ENCODE data around the gene HDAC10. TPM values are rescaled to one million over a fixed set of nuclear protein-coding genes. Genes with fewer than 3 reads are reported as not detected.
"Not testable (repeated sequence)": the region's sequence is repeated elsewhere in the genome, so short reads cannot be mapped to it uniquely, and the experiment has no call there.

HDAC10 gene
- total RNA-seq, 4 donors from 2014 or later = 57.3 to 165 (median 119) TPM

- Histone ChIP-seq H3K36me3 (peaks cover 0 to 42% (median 0%) of the 10 kb centered on the region in 3 donors), H3K4me1 (peaks cover 0 to 23% (median 4%) of the 10 kb centered on the region in 4 donors), H3K4me3 (no peak overlapping the region), H3K27ac (no peak overlapping the region), H3K27me3 (no peaks in the 10 kb centered on the region), H3K9me3 (no peaks in the 10 kb centered on the region)
- no peak for DNase-seq
- TF ChIP-seq POLR2A (IDR thresholded peaks at IDR 0.05) = no peak
- TF ChIP-seq CTCF (IDR thresholded peaks at IDR 0.05) = no peak
Measured at GRCh38 chr22:50205781-50206569, 45.1 kb downstream of the HDAC10 start.

DNA sequence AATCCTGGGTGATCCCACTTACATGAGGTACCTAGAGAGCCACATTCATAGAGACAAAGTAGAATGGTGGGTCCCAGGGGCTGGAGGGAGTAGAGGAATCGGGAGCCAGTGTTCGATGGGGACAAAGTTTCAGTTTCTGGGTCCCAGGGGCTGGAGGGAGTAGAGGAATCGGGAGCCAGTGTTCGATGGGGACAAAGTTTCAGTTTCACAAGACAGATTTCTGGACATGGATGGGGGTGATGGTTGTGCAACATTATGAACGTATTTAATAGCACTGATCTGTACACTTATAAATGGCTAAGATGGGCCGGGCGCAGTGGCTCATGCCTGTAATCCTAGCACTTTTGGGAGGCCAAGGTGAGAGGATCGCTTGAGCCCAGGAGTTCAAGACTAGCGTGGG lies 46.1 kb downstream of the HDAC10 start:
- Histone ChIP-seq H3K36me3 (peaks cover 0 to 33% (median 0%) of the 10 kb centered on the region in 3 donors), H3K4me3 (peak overlapping the region in 1 of 4 donors; percentile 16), H3K4me1 (peaks cover 0 to 27% (median 6%) of the 10 kb centered on the region in 4 donors)
- not testable (repeated sequence) for H3K27ac ChIP-seq, H3K9me3 ChIP-seq, H3K27me3 ChIP-seq, DNase-seq

GRCh38 chr22:50204571-50204970 lies 46.5 kb downstream of the HDAC10 start:
- Histone ChIP-seq H3K36me3 (peaks cover 0 to 32% (median 0%) of the 10 kb centered on the region in 3 donors), H3K27ac (no peak overlapping the region)
- no peak for TF ChIP-seq CTCF (IDR thresholded peaks at IDR 0.05)
- no peak for TF ChIP-seq POLR2A (IDR thresholded peaks at IDR 0.05)

DNA sequence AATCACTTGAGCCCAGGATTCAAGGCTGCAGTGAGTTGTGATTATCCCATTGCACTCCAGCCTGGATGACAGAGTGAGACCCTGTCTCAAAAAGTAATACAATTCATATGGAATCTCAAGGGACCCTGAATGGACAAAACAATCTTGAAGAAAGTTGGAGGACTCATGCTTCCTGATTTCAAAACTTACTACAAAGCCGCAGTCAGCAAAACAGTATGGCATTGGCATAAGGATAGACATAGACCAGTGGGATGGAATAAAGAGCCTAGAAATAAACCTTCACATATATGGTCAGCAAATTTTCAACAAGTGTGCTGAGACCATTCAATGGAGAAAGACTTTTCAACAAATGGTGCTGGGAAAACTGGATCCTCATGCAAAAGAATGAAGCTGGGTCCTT lies 47.8 kb downstream of the HDAC10 start:
- H3K4me3 ChIP-seq = no peak overlapping the region
- no peaks in the 10 kb centered on the region for H3K9me3 ChIP-seq
- H3K36me3 ChIP-seq = peaks cover 0 to 30% (median 0%) of the 10 kb centered on the region in 3 donors
- no peak for DNase-seq
- peaks cover 0 to 27% (median 8%) of the 10 kb centered on the region in 4 donors for H3K4me1 ChIP-seq
- H3K27me3 ChIP-seq = no peaks in the 10 kb centered on the region
- no peak overlapping the region for H3K27ac ChIP-seq
- no peak for TF ChIP-seq CTCF (IDR thresholded peaks at IDR 0.05)
- TF ChIP-seq POLR2A (IDR thresholded peaks at IDR 0.05) = no peak

More at GRCh38 chr22:50204571-50204970, 46.5 kb downstream of the HDAC10 start:
- no peak for DNase-seq
- Histone ChIP-seq H3K9me3 (no peaks in the 10 kb centered on the region), H3K27me3 (no peaks in the 10 kb centered on the region), H3K4me3 (peak overlapping the region in 1 of 4 donors; percentile 16), H3K4me1 (peaks cover 0 to 31% (median 8%) of the 10 kb centered on the region in 4 donors)

DNA sequence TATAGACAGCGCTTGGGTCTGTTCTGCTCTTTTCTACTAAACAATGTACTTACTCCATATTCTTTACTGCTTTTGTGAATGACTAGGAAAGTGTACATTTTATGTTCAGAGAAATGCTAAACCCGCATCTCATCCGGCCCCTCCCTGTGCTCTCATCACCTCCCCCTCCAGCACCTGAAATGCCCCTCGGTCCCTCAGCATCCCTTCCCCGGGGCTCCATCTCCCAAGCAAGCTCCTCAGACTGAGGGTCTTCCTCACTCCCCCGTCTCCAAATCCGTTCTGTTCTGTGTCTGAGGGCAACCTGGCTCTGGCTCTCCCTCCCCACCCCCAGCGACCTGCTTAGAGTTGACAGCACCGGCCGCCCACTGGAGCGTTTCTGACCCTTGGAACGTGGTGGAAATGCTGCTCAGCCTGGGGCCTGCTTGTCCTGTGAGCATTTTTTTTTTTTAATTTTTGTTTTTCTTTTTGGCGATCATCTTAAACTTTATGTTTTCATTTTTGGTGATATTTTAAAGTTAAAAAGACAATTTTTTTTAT lies 48.9 kb downstream of the HDAC10 start:
- DNase-seq = no peak
- Histone ChIP-seq H3K36me3 (peaks cover 0 to 31% (median 0%) of the 10 kb centered on the region in 3 donors), H3K9me3 (no peaks in the 10 kb centered on the region), H3K27me3 (no peaks in the 10 kb centered on the region), H3K4me1 (peaks cover 0 to 22% (median 8%) of the 10 kb centered on the region in 4 donors), H3K27ac (peak overlapping the region in 1 of 4 donors; percentile 86), H3K4me3 (peak overlapping the region; percentile 90 to 96 (median 95))
- TF ChIP-seq CTCF (IDR thresholded peaks at IDR 0.05) = no peak
- TF ChIP-seq POLR2A (IDR thresholded peaks at IDR 0.05) = no peak
